RWPE2 (cell line): ENCODE results near the gene GRID2.
A peak's percentile ranks its signal among the peaks of the same experiment; 100 is the strongest.

Source experiments
- ATAC-seq: fragments of 200-7000 bp; cut with Tn5 transposase; 3 replicates; pipeline ENCODE4 v1.9.1; 2021; ENCODE audit warnings: low read depth
- DNase-seq: peaks from one replicate; pipeline ENCODE4 v3.0.0-alpha.2; 2020; ENCODE audit warnings: low spot score
- H3K27ac ChIP-seq: fragments of 450-650 bp; 2 replicates; pipeline ENCODE4 v1.5.1; 2017; ENCODE audit warnings: mild to moderate bottlenecking; ENCODE audit not compliant: poor library complexity, severe bottlenecking
- H3K27me3 ChIP-seq: fragments of 250-450 bp; sonication (Bioruptor Pico); 2 replicates; pipeline ENCODE4 v1.5.1; 2021; ENCODE audit warnings: mild to moderate bottlenecking, moderate library complexity; ENCODE audit not compliant: insufficient read depth, poor library complexity, severe bottlenecking
- H3K36me3 ChIP-seq: fragments of 250-450 bp; sonication (Bioruptor Pico); 2 replicates; pipeline ENCODE4 v1.5.1; 2020; ENCODE audit warnings: low read depth, mild to moderate bottlenecking, moderate library complexity
- H3K4me1 ChIP-seq: fragments of 250-450 bp; sonication (Bioruptor Pico); 2 replicates; pipeline ENCODE4 v1.5.1; 2021; ENCODE audit warnings: mild to moderate bottlenecking, moderate library complexity; ENCODE audit not compliant: insufficient read depth, poor library complexity, severe bottlenecking
- H3K4me3 ChIP-seq: fragments of 250-450 bp; sonication (Bioruptor Pico); 2 replicates; pipeline ENCODE4 v1.5.1; 2021; ENCODE audit warnings: mild to moderate bottlenecking, moderate library complexity; ENCODE audit not compliant: severe bottlenecking
- H3K9me3 ChIP-seq: fragments of 250-450 bp; sonication (Bioruptor Pico); 2 replicates; pipeline ENCODE4 v1.5.1; 2021; ENCODE audit warnings: mild to moderate bottlenecking, moderate library complexity; ENCODE audit not compliant: severe bottlenecking
- CTCF ChIP-seq: fragments of 450-650 bp; IDR thresholded peaks from one replicate; pipeline ENCODE4 v1.5.1; 2017; ENCODE audit warnings: mild to moderate bottlenecking, moderate library complexity; ENCODE audit not compliant: poor library complexity, severe bottlenecking

GRID2 gene

DNA sequence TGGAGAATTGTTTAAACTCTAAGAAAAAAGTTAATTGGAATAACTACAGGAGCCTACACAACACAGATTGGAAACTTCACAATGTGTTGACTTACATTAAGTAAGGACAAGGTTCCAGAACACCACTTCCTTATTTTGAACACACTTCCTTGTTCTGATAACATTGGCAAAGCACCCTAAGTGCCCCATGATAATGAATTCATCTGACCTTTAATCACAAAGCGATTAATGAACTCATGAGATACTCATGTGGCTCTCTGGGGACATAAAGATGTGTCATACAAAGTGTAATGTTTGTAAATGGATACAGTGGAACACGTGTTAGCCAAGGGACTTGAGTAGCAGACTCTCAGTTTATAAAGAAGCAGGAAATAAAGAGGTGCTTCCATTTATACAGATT, 1455.7 kb downstream of the GRID2 start:
- TF ChIP-seq CTCF = no peak
- Histone ChIP-seq H3K27me3 (no peaks in the 10 kb centered on the region), H3K4me1 (no peaks in the 10 kb centered on the region), H3K9me3 (no peaks in the 10 kb centered on the region), H3K27ac (no peak overlapping the region), H3K36me3 (no peaks in the 10 kb centered on the region), H3K4me3 (no peak overlapping the region)
- DNase-seq (no peak), ATAC-seq (no peak)

DNA sequence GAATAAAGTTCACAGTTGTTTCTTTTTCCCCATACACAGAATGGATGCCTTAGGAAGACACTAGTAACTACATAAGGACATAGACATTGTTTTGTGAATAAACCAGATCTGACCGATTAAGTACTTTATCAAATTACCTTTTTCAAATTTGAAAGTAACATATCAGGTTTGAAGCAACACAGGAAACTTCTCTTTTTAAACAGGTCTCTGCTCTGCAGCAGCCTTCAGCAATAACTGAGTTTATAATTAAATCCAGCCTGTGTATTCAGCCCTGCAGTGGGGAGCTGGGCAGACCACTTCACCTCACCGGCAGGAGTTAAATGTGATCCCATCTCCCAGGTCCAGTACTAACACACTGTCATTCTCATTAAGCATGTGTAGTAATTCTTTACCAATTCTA, 1456.5 kb downstream of the GRID2 start:
- ATAC-seq = no peak
- no peak for DNase-seq
- H3K9me3 ChIP-seq = no peaks in the 10 kb centered on the region
- H3K27me3 ChIP-seq = no peaks in the 10 kb centered on the region
- H3K4me1 ChIP-seq = no peaks in the 10 kb centered on the region
- no peak overlapping the region for H3K4me3 ChIP-seq
- no peaks in the 10 kb centered on the region for H3K36me3 ChIP-seq
- TF ChIP-seq CTCF = no peak
- no peak overlapping the region for H3K27ac ChIP-seq

DNA sequence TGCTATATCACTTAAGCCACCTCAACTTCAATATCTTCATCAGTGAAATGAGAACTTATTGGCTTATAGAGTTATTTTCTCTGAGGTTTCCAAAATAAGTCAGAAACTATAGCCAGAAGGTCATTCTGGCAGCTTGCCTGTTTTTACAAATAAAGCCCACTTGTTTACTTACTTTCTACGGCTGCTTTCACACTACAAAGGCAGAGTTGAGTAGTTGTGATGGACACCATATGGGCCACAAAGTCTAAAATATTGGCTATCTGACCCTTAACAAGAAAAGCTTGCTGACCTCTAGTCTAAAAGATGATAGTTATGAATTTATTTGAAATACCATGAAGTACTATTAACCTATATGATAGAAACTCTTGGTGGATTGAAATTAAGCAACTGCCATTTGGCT, 1457.5 kb downstream of the GRID2 start:
- no peak for TF ChIP-seq CTCF
- H3K4me3 ChIP-seq = no peak overlapping the region
- ATAC-seq (no peak), DNase-seq (no peak)
- no peak overlapping the region for H3K27ac ChIP-seq
- no peaks in the 10 kb centered on the region for H3K9me3 ChIP-seq
- no peaks in the 10 kb centered on the region for H3K4me1 ChIP-seq
- no peaks in the 10 kb centered on the region for H3K36me3 ChIP-seq
- H3K27me3 ChIP-seq = no peaks in the 10 kb centered on the region

- no peak overlapping the region for H3K27ac ChIP-seq
- no peak overlapping the region for H3K4me3 ChIP-seq
- TF ChIP-seq CTCF = peak; percentile 86
- ATAC-seq = peak; percentile 65; the same call in 2 of the 3 replicates
- H3K36me3 ChIP-seq = no peaks in the 10 kb centered on the region
- no peaks in the 10 kb centered on the region for H3K27me3 ChIP-seq
- H3K4me1 ChIP-seq = no peaks in the 10 kb centered on the region
- no peaks in the 10 kb centered on the region for H3K9me3 ChIP-seq
- no peak for DNase-seq
These were observed 1461.0 kb downstream of the GRID2 start for GRCh38 chr4:93764639-93765246.

DNA sequence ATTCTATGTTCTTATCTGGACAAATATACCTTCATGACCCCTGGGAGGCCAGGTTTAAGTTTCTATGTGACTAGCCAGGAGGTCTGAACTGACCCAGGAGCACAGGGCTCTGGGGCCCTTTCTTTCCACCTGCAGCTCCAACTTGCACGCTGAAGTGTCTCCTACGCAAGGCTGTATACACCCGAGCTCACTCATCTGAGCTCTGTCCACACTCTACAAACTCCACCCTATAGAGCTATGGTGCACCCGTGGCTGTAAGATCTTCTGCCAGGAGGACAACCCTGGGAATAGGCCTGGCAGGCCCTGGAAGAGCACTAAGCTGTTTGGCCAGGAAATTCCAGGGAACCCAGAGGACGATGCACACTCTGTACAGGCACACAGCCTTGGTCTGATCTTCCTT, 1464.2 kb downstream of the GRID2 start:
- Histone ChIP-seq H3K4me1 (no peaks in the 10 kb centered on the region), H3K27me3 (no peaks in the 10 kb centered on the region), H3K4me3 (no peak overlapping the region), H3K9me3 (no peaks in the 10 kb centered on the region), H3K27ac (no peak overlapping the region), H3K36me3 (no peaks in the 10 kb centered on the region)
- no peak for TF ChIP-seq CTCF
- ATAC-seq = no peak; the same call in 2 of the 3 replicates
- no peak for DNase-seq
